Tibial nerve (tissue), 4 donors: ENCODE results near the gene RUSF1.

Source experiments
- CTCF ChIP-seq, 5 experiments: fragments of 200-600 bp in 3 of 5; fragments of 450-650 bp in 2 of 5; sonication (generic) in 3 of 5; IDR thresholded peaks; one replicate each; pipeline ENCODE4 v1.5.1; 2016 to 2019; ENCODE audit warnings: antibody characterized with exemption in 5 of 5, mild to moderate bottlenecking in 3 of 5, moderate library complexity in 2 of 5
- EP300 ChIP-seq, 2 donors: sonication (generic); formaldehyde crosslinking; IDR thresholded peaks; one replicate each; pipeline ENCODE4 v1.6.1; 2017; ENCODE audit warnings: antibody characterized with exemption in 2 of 2, mild to moderate bottlenecking in 1 of 2
- POLR2A ChIP-seq, 2 donors: fragments of 450-650 bp; IDR thresholded peaks; one replicate each; pipeline ENCODE4 v1.6.1; 2017; ENCODE audit warnings: antibody characterized with exemption in 2 of 2, mild to moderate bottlenecking in 2 of 2, moderate library complexity in 2 of 2

DNA sequence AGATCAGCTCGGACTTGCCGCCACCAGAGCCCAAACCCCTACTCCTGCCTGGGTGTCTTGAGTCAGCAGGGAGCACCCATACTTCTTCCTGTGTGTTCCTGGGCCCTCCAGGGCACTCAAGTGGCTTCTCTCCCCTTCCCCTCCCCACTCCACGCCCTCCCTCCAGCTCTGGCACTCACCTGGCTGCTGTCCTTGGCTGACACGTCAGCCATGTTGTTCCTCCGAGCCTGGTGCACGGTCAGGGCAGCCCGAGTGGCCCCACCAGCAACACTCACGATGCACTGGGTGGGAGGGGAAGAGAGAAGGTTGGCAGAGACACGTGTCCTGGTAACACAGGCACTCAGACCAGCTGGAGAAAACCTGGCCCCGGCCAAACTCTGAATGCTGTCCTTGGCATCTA is 11.5 kb downstream of the RUSF1 start:
- TF ChIP-seq CTCF (IDR thresholded peaks at IDR 0.05) (no peak), EP300 (IDR thresholded peaks at IDR 0.05) (no peak), POLR2A (IDR thresholded peaks at IDR 0.05) (no peak)
